ENCODE results near the gene ARHGAP42. TPM values are rescaled to one million over a fixed set of nuclear protein-coding genes. Genes with fewer than 3 reads are reported as not detected.

The ARHGAP42 gene
- polyA plus RNA-seq, 1 donor (not counting 4 experiments of a cell fraction or from before 2014, with no cell fraction given) = 5.5 TPM

DNA sequence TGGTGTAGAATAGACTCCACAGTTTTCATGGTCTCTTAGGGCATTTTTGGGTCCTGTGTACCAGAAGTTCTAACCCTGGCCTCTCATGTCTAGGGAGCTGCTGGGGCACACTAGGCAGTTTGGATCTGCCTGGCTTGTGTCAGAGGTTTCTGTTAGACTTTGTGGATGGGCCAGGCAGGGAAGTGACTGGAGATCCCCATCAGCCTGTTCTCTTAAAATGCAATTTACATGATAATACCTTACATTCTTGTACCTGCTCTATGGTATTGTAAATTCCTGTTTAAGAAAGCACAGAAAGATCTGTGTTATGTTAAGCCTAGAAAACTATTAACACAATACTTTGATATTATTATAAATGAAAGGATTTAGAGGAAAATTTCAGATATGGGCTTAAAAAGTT, 104.0 kb downstream of the ARHGAP42 start:
- Histone ChIP-seq H3K4me3 (ENCODE audit: control insufficient read depth in 2 of 3, extremely low read depth in 1 of 3, insufficient read depth in 2 of 3, low read depth in 1 of 3, low read length in 3 of 3) (no peak overlapping the region), H3K4me1 (ENCODE audit: control insufficient read depth, extremely low read depth, insufficient read depth, low read length) (peaks cover 23% of the 10 kb centered on the region), H3K4me2 (ENCODE audit: control insufficient read depth, extremely low read depth, insufficient read depth, low read depth, low read length) (no peak overlapping the region), H3K36me3 (ENCODE audit: control insufficient read depth in 2 of 2, extremely low read depth in 1 of 2, insufficient read depth in 2 of 2, low read length in 2 of 2) (no peaks in the 10 kb centered on the region), H3K9me3 (ENCODE audit: control insufficient read depth, low read depth, low read length) (no peaks in the 10 kb centered on the region), H3K27ac (ENCODE audit: control insufficient read depth, insufficient read depth, low read length) (no peak overlapping the region), H4K20me1 (ENCODE audit: control insufficient read depth, extremely low read depth, insufficient read depth, low read length) (no peaks in the 10 kb centered on the region), H2AFZ (ENCODE audit: control insufficient read depth, low read length) (no peak overlapping the region), H3K27me3 (ENCODE audit: control insufficient read depth, extremely low read depth, insufficient read depth, low read length) (no peaks in the 10 kb centered on the region), H3K9ac (ENCODE audit: control insufficient read depth, extremely low read depth, insufficient read depth, low read length) (no peak overlapping the region), H3K79me2 (ENCODE audit: control insufficient read depth, insufficient read depth, low read length) (no peaks in the 10 kb centered on the region), H3K9me1 (ENCODE audit: control insufficient read depth, extremely low read depth, insufficient read depth, low read length) (no peaks in the 10 kb centered on the region)
- FAIRE-seq = peak; percentile 17
- DNase-seq (ENCODE audit: low read depth, low spot score) = no peak
- TF ChIP-seq, protein P1, sequence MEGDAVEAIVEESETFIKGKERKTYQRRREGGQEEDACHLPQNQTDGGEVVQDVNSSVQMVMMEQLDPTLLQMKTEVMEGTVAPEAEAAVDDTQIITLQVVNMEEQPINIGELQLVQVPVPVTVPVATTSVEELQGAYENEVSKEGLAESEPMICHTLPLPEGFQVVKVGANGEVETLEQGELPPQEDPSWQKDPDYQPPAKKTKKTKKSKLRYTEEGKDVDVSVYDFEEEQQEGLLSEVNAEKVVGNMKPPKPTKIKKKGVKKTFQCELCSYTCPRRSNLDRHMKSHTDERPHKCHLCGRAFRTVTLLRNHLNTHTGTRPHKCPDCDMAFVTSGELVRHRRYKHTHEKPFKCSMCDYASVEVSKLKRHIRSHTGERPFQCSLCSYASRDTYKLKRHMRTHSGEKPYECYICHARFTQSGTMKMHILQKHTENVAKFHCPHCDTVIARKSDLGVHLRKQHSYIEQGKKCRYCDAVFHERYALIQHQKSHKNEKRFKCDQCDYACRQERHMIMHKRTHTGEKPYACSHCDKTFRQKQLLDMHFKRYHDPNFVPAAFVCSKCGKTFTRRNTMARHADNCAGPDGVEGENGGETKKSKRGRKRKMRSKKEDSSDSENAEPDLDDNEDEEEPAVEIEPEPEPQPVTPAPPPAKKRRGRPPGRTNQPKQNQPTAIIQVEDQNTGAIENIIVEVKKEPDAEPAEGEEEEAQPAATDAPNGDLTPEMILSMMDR (optimal IDR thresholded peaks at IDR 0.05 in 1 of 3, IDR thresholded peaks at IDR 0.05 in 1 of 3, conservative IDR thresholded peaks at IDR 0.05 in 1 of 3; ENCODE audit: extremely low read depth in 1 of 3, insufficient read depth in 2 of 3, low read length in 3 of 3) = no peak
- TF ChIP-seq EZH2 (IDR thresholded peaks at IDR 0.05; ENCODE audit: low read length) = no peak
- dilution Hi-C loops (cut with MboI; ENCODE audit: extremely low pct_ligation_motif_present, low sequenced_read_pairs) = no loop called here

DNA sequence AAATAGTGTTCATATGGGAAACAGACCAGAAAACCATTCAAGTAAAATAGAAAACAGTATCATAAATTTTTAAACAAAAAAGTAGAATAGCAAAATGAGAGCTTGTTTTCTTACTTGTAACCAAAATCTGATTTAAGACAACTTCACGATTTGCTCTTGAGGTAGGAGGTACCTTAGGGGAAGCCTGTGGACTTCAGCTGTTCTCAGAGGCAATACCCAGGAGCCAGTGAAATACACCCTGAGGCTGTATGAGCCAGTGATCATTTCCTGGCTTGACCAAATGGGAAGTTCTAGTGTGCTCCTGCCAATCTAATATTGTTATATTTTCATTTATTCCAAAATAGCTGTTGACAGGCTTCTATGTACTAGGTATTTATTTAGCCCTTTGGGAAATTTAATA, 104.8 kb downstream of the ARHGAP42 start:
- no peak for TF ChIP-seq EZH2 (IDR thresholded peaks at IDR 0.05; ENCODE audit: low read length)
- TF ChIP-seq, protein P1 (optimal IDR thresholded peaks at IDR 0.05 in 1 of 3, IDR thresholded peaks at IDR 0.05 in 1 of 3, conservative IDR thresholded peaks at IDR 0.05 in 1 of 3; ENCODE audit: extremely low read depth in 1 of 3, insufficient read depth in 2 of 3, low read length in 3 of 3) = no peak
- FAIRE-seq = peak; percentile 68
- dilution Hi-C loops (cut with MboI; ENCODE audit: extremely low pct_ligation_motif_present, low sequenced_read_pairs) = no loop called here

More for the DNA sequence above, 104.8 kb downstream of the ARHGAP42 start:
- no peaks in the 10 kb centered on the region for H3K79me2 ChIP-seq (ENCODE audit: control insufficient read depth, insufficient read depth, low read length)
- no peak for DNase-seq (ENCODE audit: low read depth, low spot score)
- H2AFZ ChIP-seq (ENCODE audit: control insufficient read depth, low read length) = no peak overlapping the region
- H3K4me3 ChIP-seq (ENCODE audit: control insufficient read depth in 2 of 3, extremely low read depth in 1 of 3, insufficient read depth in 2 of 3, low read depth in 1 of 3, low read length in 3 of 3) = no peak overlapping the region
- H3K9me1 ChIP-seq (ENCODE audit: control insufficient read depth, extremely low read depth, insufficient read depth, low read length) = no peaks in the 10 kb centered on the region
- no peak overlapping the region for H3K9ac ChIP-seq (ENCODE audit: control insufficient read depth, extremely low read depth, insufficient read depth, low read length)
- H4K20me1 ChIP-seq (ENCODE audit: control insufficient read depth, extremely low read depth, insufficient read depth, low read length) = no peaks in the 10 kb centered on the region
- no peaks in the 10 kb centered on the region for H3K9me3 ChIP-seq (ENCODE audit: control insufficient read depth, low read depth, low read length)
- H3K36me3 ChIP-seq (ENCODE audit: control insufficient read depth in 2 of 2, extremely low read depth in 1 of 2, insufficient read depth in 2 of 2, low read length in 2 of 2) = no peaks in the 10 kb centered on the region
- no peak overlapping the region for H3K27ac ChIP-seq (ENCODE audit: control insufficient read depth, insufficient read depth, low read length)
- no peaks in the 10 kb centered on the region for H3K27me3 ChIP-seq (ENCODE audit: control insufficient read depth, extremely low read depth, insufficient read depth, low read length)
- peaks cover 23% of the 10 kb centered on the region for H3K4me1 ChIP-seq (ENCODE audit: control insufficient read depth, extremely low read depth, insufficient read depth, low read length)
- H3K4me2 ChIP-seq (ENCODE audit: control insufficient read depth, extremely low read depth, insufficient read depth, low read depth, low read length) = peak overlapping the region; percentile 29
